GM23338 (cell line): ENCODE results near the gene TTC28. TPM values are rescaled to one million over a fixed set of nuclear protein-coding genes. Genes with fewer than 3 reads are reported as not detected.
A peak's percentile ranks its signal among the peaks of the same experiment; 100 is the strongest.

ENCODE experiments used
- ATAC-seq: fragments of 200-7000 bp; cut with Tn5 transposase; 3 replicates; pipeline ENCODE4 v1.9.1; 2020
- DNase-seq: peaks from one replicate; pipeline ENCODE4 v3.0.0-alpha.2; 2015; ENCODE audit warnings: low spot score
- H2AFZ ChIP-seq: fragments of 200-600 bp; sonication (generic); 2 replicates; pipeline ENCODE4 v1.8.0; 2016; ENCODE audit warnings: antibody characterized with exemption, mild to moderate bottlenecking, moderate library complexity
- H3F3A ChIP-seq: fragments of 200-600 bp; sonication (generic); replicated peaks from 2 replicates; pipeline ENCODE4 v1.8.0; 2017; ENCODE audit warnings: antibody characterized with exemption, mixed run types, low read depth
- H3K27ac ChIP-seq: fragments of 200-600 bp; sonication (generic); 2 replicates; pipeline ENCODE4 v1.6.1; 2016; ENCODE audit warnings: low read depth
- H3K27me3 ChIP-seq: fragments of 200-600 bp; sonication (generic); 2 replicates; pipeline ENCODE4 v1.8.0; 2016; ENCODE audit warnings: mild to moderate bottlenecking, mixed run types, moderate library complexity; ENCODE audit not compliant: insufficient read depth
- H3K36me3 ChIP-seq: fragments of 200-600 bp; sonication (generic); 2 replicates; pipeline ENCODE4 v1.8.0; 2016; ENCODE audit warnings: mild to moderate bottlenecking; ENCODE audit not compliant: insufficient read depth
- H3K4me1 ChIP-seq: fragments of 200-600 bp; sonication (generic); 2 replicates; pipeline ENCODE4 v1.8.0; 2016; ENCODE audit warnings: mild to moderate bottlenecking, moderate library complexity; ENCODE audit not compliant: insufficient read depth
- H3K4me2 ChIP-seq: fragments of 200-600 bp; sonication (generic); 2 replicates; pipeline ENCODE4 v1.7.1; 2017; ENCODE audit warnings: mixed run types
- H3K4me3 ChIP-seq: fragments of 200-600 bp; sonication (generic); 2 replicates; pipeline ENCODE4 v1.6.1; 2016; ENCODE audit warnings: mixed run types
- H3K79me2 ChIP-seq: fragments of 200-600 bp; sonication (generic); replicated peaks from 2 replicates; pipeline ENCODE4 v1.8.0; 2017; ENCODE audit warnings: mild to moderate bottlenecking; ENCODE audit not compliant: insufficient read depth
- H3K9me2 ChIP-seq: fragments of 200-600 bp; sonication (generic); 2 replicates; pipeline ENCODE4 v1.8.0; 2017; ENCODE audit not compliant: insufficient read depth
- H4K20me1 ChIP-seq: fragments of 200-600 bp; sonication (generic); replicated peaks from 2 replicates; pipeline ENCODE4 v1.8.0; 2017; ENCODE audit warnings: mild to moderate bottlenecking; ENCODE audit not compliant: insufficient read depth
- H3K27ac Mint-ChIP-seq: 2 replicates; pipeline ENCODE4 v1.8.0; 2020; ENCODE audit warnings: inconsistent platforms, mild to moderate bottlenecking, moderate library complexity, mixed read lengths
- H3K27me3 Mint-ChIP-seq: 3 replicates; pipeline ENCODE4 v1.8.0; 2022; ENCODE audit warnings: low read depth, mild to moderate bottlenecking, moderate library complexity, mixed read lengths, inconsistent platforms; ENCODE audit not compliant: insufficient read depth, poor library complexity
- H3K36me3 Mint-ChIP-seq: 3 replicates; pipeline ENCODE4 v1.8.0; 2021; ENCODE audit warnings: low read depth, mild to moderate bottlenecking, inconsistent platforms, moderate library complexity, mixed read lengths
- H3K4me1 Mint-ChIP-seq: 3 replicates; pipeline ENCODE4 v1.8.0; 2020; ENCODE audit warnings: mild to moderate bottlenecking, inconsistent platforms, mixed read lengths
- H3K4me3 Mint-ChIP-seq: 3 replicates; pipeline ENCODE4 v1.8.0; 2021; ENCODE audit warnings: moderate library complexity, mild to moderate bottlenecking, inconsistent platforms, mixed read lengths
- H3K9me3 Mint-ChIP-seq: 3 replicates; pipeline ENCODE4 v1.8.0; 2020; ENCODE audit warnings: moderate library complexity, mild to moderate bottlenecking, inconsistent platforms, mixed read lengths
- CREB1 ChIP-seq: fragments of 250-450 bp; sonication (Bioruptor Pico); IDR thresholded peaks from 2 replicates; pipeline ENCODE4 v1.5.0; 2020; ENCODE audit warnings: low read depth, mild to moderate bottlenecking, moderate library complexity
- CTCF ChIP-seq, 2 experiments: fragments of 200-600 bp in 1 of 2; sonication (generic) in 1 of 2; conservative IDR thresholded peaks; 2 replicates each; pipeline versions ENCODE4 v1.5.1 to v1.6.1; 2016 to 2017; ENCODE audit warnings: antibody characterized with exemption in 2 of 2, low read depth in 2 of 2, mild to moderate bottlenecking in 2 of 2, moderate library complexity in 1 of 2
- ETS1 ChIP-seq: IDR thresholded peaks from 2 replicates; pipeline ENCODE4 v1.6.1; 2016; ENCODE audit warnings: antibody characterized with exemption
- EZH2 ChIP-seq: fragments of 200-600 bp; sonication (generic); IDR thresholded peaks from one replicate; pipeline ENCODE4 v1.8.0; 2017; ENCODE audit warnings: antibody characterized with exemption, mild to moderate bottlenecking, low read depth; ENCODE audit not compliant: unreplicated experiment
- EZH2phosphoT487 ChIP-seq: fragments of 200-600 bp; sonication (generic); IDR thresholded peaks from one replicate; pipeline ENCODE4 v1.8.1; 2018; ENCODE audit warnings: antibody characterized with exemption; ENCODE audit not compliant: unreplicated experiment
- NANOG ChIP-seq: IDR thresholded peaks from 2 replicates; pipeline ENCODE4 v1.6.1; 2016; ENCODE audit warnings: antibody characterized with exemption, borderline replicate concordance
- POLR2AphosphoS5 ChIP-seq: IDR thresholded peaks from 2 replicates; pipeline ENCODE4 v1.6.1; 2016; ENCODE audit warnings: antibody characterized with exemption, low read depth
- REST ChIP-seq: IDR thresholded peaks from one replicate; pipeline ENCODE4 v1.6.1; 2018; ENCODE audit warnings: antibody characterized with exemption; ENCODE audit not compliant: unreplicated experiment
- STAT1 ChIP-seq: IDR thresholded peaks from one replicate; pipeline ENCODE4 v1.6.1; 2016; ENCODE audit warnings: antibody characterized with exemption; ENCODE audit not compliant: unreplicated experiment
- ZNF114 ChIP-seq: fragments of 250-450 bp; sonication (Bioruptor Pico); IDR thresholded peaks from 2 replicates; pipeline ENCODE4 v1.5.0; 2020; ENCODE audit warnings: mild to moderate bottlenecking, moderate library complexity
- ZNF331 ChIP-seq: fragments of 250-450 bp; sonication (Bioruptor Pico); IDR thresholded peaks from 2 replicates; pipeline ENCODE4 v1.5.0; 2020; ENCODE audit warnings: low read depth, mild to moderate bottlenecking, moderate library complexity
- ZNF462 ChIP-seq: fragments of 250-450 bp; sonication (Bioruptor Pico); IDR thresholded peaks from 2 replicates; pipeline ENCODE4 v1.5.0; 2020; ENCODE audit warnings: mild to moderate bottlenecking, moderate library complexity
- polyA plus RNA-seq: library from polyadenylated mRNA; unstranded; fragments of >200 nt; fragmentation: Nextera tagmentation; extraction: Ambion mirVana; gene quantifications from 2 replicates; pipeline ENCODE4 v1.2.1, GENCODE V29; 2016
- total RNA-seq: library from RNA; depleted of rRNA; stranded (reverse); fragments of >200 nt; shearing (Covaris generic); gene quantifications from 2 replicates; pipeline ENCODE4 v1.2.3, GENCODE V29; 2014

TTC28 gene
- total and polyA plus RNA-seq, 2 experiments from 2014 or later: 4.5 to 16.1 TPM

GRCh38 chr22:28582806-28583205, 96.8 kb downstream of the TTC28 start:
- no peaks in the 10 kb centered on the region for H3K36me3 Mint-ChIP-seq
- no peak overlapping the region for H3K27ac ChIP-seq
- H2AFZ ChIP-seq: no peak overlapping the region
- no peaks in the 10 kb centered on the region for H3F3A ChIP-seq
- no peak overlapping the region for H3K4me2 ChIP-seq
- ATAC-seq (peak; percentile 43; the same call in 2 of the 3 replicates), DNase-seq (peak; percentile 59)
- no peaks in the 10 kb centered on the region for H3K27me3 ChIP-seq
- H3K27ac Mint-ChIP-seq: no peak overlapping the region
- H3K79me2 ChIP-seq: no peaks in the 10 kb centered on the region
- no peaks in the 10 kb centered on the region for H3K27me3 Mint-ChIP-seq
- no peaks in the 10 kb centered on the region for H3K9me2 ChIP-seq
- TF ChIP-seq ZNF462 (CRISPR knock-in tag) (no peak), ZNF331 (CRISPR knock-in tag) (no peak), CREB1 (CRISPR knock-in tag) (no peak), STAT1 (no peak), CTCF (conservative IDR thresholded peaks at IDR 0.05; ENCODE audit: low read depth in 2 of 2) (no peak), EZH2 (no peak), NANOG (no peak), ZNF114 (CRISPR knock-in tag) (no peak), POLR2AphosphoS5 (no peak), EZH2phosphoT487 (no peak), ETS1 (no peak), REST (no peak)
- H3K4me3 ChIP-seq: no peak overlapping the region
- no peaks in the 10 kb centered on the region for H3K36me3 ChIP-seq
- no peaks in the 10 kb centered on the region for H3K9me3 Mint-ChIP-seq
- peaks cover 17% of the 10 kb centered on the region for H3K4me1 Mint-ChIP-seq
- H3K4me1 ChIP-seq: no peaks in the 10 kb centered on the region; the same call in 1 of the 2 replicates
- H4K20me1 ChIP-seq: no peaks in the 10 kb centered on the region
- no peak overlapping the region for H3K4me3 Mint-ChIP-seq
